Measurements from ENCODE around the gene CHIC1.
"Not testable (repeated sequence)": the region's sequence is repeated elsewhere in the genome, so short reads cannot be mapped to it uniquely, and the experiment has no call there.

Gene CHIC1

GRCh38 chrX:73647212-73647611 lies 84.2 kb downstream of the CHIC1 start:
- TF ChIP-seq CTCF (IDR thresholded peaks at IDR 0.05; ENCODE audit: low read depth, low read length) (no peak), POLR2A (IDR thresholded peaks at IDR 0.05; ENCODE audit: extremely low read depth, insufficient read length) (no peak), MYC (IDR thresholded peaks at IDR 0.05; ENCODE audit: low read depth, low read length) (no peak), MAX (IDR thresholded peaks at IDR 0.05; ENCODE audit: low read depth, low read length) (no peak)
- DNase-seq (ENCODE audit: low read depth): no peak
- no peak overlapping the region for H3K4me3 ChIP-seq (ENCODE audit: low read depth, low read length)

GRCh38 chrX:73647632-73648322 lies 84.8 kb downstream of the CHIC1 start:
- no peak overlapping the region for H3K4me3 ChIP-seq (ENCODE audit: low read depth, low read length)
- TF ChIP-seq MAX (IDR thresholded peaks at IDR 0.05; ENCODE audit: low read depth, low read length): no peak
- DNase-seq (ENCODE audit: low read depth): no peak

GRCh38 chrX:73661322-73661721 lies 98.3 kb downstream of the CHIC1 start:
- not testable (repeated sequence) for H3K4me3 ChIP-seq (ENCODE audit: low read depth, low read length); DNase-seq (ENCODE audit: low read depth)

- H3K4me3 ChIP-seq (ENCODE audit: low read depth, low read length): no peak overlapping the region
- DNase-seq (ENCODE audit: low read depth): no peak
- no peak for TF ChIP-seq POLR2A (IDR thresholded peaks at IDR 0.05; ENCODE audit: extremely low read depth, insufficient read length)
- no peak for TF ChIP-seq MYC (IDR thresholded peaks at IDR 0.05; ENCODE audit: low read depth, low read length)
- no peak for TF ChIP-seq CTCF (IDR thresholded peaks at IDR 0.05; ENCODE audit: low read depth, low read length)
- TF ChIP-seq MAX (IDR thresholded peaks at IDR 0.05; ENCODE audit: low read depth, low read length): no peak
These were observed 105.8 kb downstream of the CHIC1 start for GRCh38 chrX:73668779-73669178.

GRCh38 chrX:73681408-73681807 lies 118.4 kb downstream of the CHIC1 start:
- no peak overlapping the region for H3K4me3 ChIP-seq (ENCODE audit: low read depth, low read length)
- no peak for DNase-seq (ENCODE audit: low read depth)
- TF ChIP-seq MAX (IDR thresholded peaks at IDR 0.05; ENCODE audit: low read depth, low read length): no peak
- no peak for TF ChIP-seq POLR2A (IDR thresholded peaks at IDR 0.05; ENCODE audit: extremely low read depth, insufficient read length)

GRCh38 chrX:73683236-73683859 lies 120.4 kb downstream of the CHIC1 start:
- DNase-seq (ENCODE audit: low read depth): no peak
- no peak overlapping the region for H3K4me3 ChIP-seq (ENCODE audit: low read depth, low read length)
- TF ChIP-seq CTCF (IDR thresholded peaks at IDR 0.05; ENCODE audit: low read depth, low read length) (no peak), MAX (IDR thresholded peaks at IDR 0.05; ENCODE audit: low read depth, low read length) (no peak), MYC (IDR thresholded peaks at IDR 0.05; ENCODE audit: low read depth, low read length) (no peak), POLR2A (IDR thresholded peaks at IDR 0.05; ENCODE audit: extremely low read depth, insufficient read length) (no peak)

- H3K4me3 ChIP-seq (ENCODE audit: low read depth, low read length); DNase-seq (ENCODE audit: low read depth): not testable (repeated sequence)
These were observed 144.0 kb downstream of the CHIC1 start for GRCh38 chrX:73707014-73707413.

- no peak for TF ChIP-seq CTCF (IDR thresholded peaks at IDR 0.05; ENCODE audit: low read depth, low read length)
- no peak for TF ChIP-seq MAX (IDR thresholded peaks at IDR 0.05; ENCODE audit: low read depth, low read length)
- DNase-seq (ENCODE audit: low read depth): no peak
- no peak overlapping the region for H3K4me3 ChIP-seq (ENCODE audit: low read depth, low read length)
These were observed 165.6 kb downstream of the CHIC1 start for GRCh38 chrX:73728602-73729001.

Data from NB4 (cell line).